Measurements from ENCODE around the gene CDH8. TPM values are rescaled to one million over a fixed set of nuclear protein-coding genes. Genes with fewer than 3 reads are reported as not detected.

Gene CDH8
- total RNA-seq, 4 donors from 2014 or later: 0.13 to 0.57 (median 0.24) TPM

- H3K4me3 ChIP-seq (ENCODE audit: low read depth, poor library complexity, severe bottlenecking): no peak overlapping the region
- TF ChIP-seq POLR2A (IDR thresholded peaks at IDR 0.05): no peak
- TF ChIP-seq CTCF (IDR thresholded peaks at IDR 0.05): no peak
- WGBS, 2 donors: 48 to 58% methylated on average over 7 of the region's 7 CpGs
- intact Hi-C loops (cut with DNase I; ENCODE audit: low total_unique reads): no loop called here
- DNase-seq (ENCODE audit: low spot score in 2 of 2): no peak
Observed at GRCh38 chr16:61968242-61969076, 67.8 kb downstream of the CDH8 start.

- TF ChIP-seq POLR2A (IDR thresholded peaks at IDR 0.05): no peak
- no peak for TF ChIP-seq CTCF (IDR thresholded peaks at IDR 0.05)
- no peak for DNase-seq (ENCODE audit: low spot score in 2 of 2)
- intact Hi-C loops (cut with DNase I; ENCODE audit: low total_unique reads): no loop called here
- WGBS, 2 donors: 55 to 67% methylated on average over 8 of the region's 8 CpGs
- H3K4me3 ChIP-seq (ENCODE audit: low read depth, poor library complexity, severe bottlenecking): no peak overlapping the region
Observed at GRCh38 chr16:61957075-61957855, 79.0 kb downstream of the CDH8 start.

GRCh38 chr16:61952841-61953240 is 83.4 kb downstream of the CDH8 start:
- TF ChIP-seq CTCF (IDR thresholded peaks at IDR 0.05) (no peak), POLR2A (IDR thresholded peaks at IDR 0.05) (no peak)
- WGBS, 2 donors: 45 to 54% methylated on average over 1 of the region's 1 CpG
- H3K4me3 ChIP-seq (ENCODE audit: low read depth, poor library complexity, severe bottlenecking): no peak overlapping the region
- intact Hi-C loops (cut with DNase I; ENCODE audit: low total_unique reads): no loop called here
- DNase-seq (ENCODE audit: low spot score in 2 of 2): no peak

DNA sequence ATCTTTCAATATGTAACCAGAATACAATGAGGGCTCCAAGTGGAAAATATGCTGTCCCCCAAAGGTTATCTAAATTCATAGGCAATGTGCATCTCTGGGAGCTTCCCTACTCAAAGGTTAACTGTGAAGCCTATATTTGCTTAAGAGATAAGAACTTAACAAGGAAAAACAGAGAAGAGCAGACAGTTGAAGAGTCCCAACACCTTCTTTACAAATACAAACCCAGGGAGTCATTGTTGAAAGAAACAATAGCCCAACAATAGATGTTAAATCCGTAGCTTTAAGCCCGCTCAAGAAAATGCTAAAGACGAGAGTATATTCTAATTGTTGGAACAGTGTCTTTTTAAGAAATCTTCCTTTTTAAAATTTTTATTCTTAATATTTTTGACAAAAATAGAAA is 87.8 kb downstream of the CDH8 start:
- intact Hi-C loops (cut with DNase I; ENCODE audit: low total_unique reads): no loop called here
- WGBS, 2 donors: 92 to 93% methylated on average over 3 of the region's 3 CpGs

GRCh38 chr16:61946019-61946418 is 90.2 kb downstream of the CDH8 start:
- intact Hi-C loops (cut with DNase I; ENCODE audit: low total_unique reads): no loop called here
- H3K4me3 ChIP-seq (ENCODE audit: low read depth, poor library complexity, severe bottlenecking): no peak overlapping the region
- DNase-seq (ENCODE audit: low spot score in 2 of 2): no peak
- TF ChIP-seq POLR2A (IDR thresholded peaks at IDR 0.05) (no peak), CTCF (IDR thresholded peaks at IDR 0.05) (no peak)

More for the DNA sequence above, 87.8 kb downstream of the CDH8 start:
- H3K4me3 ChIP-seq (ENCODE audit: low read depth, poor library complexity, severe bottlenecking): no peak overlapping the region
- no peak for DNase-seq (ENCODE audit: low spot score in 2 of 2)
- TF ChIP-seq CTCF (IDR thresholded peaks at IDR 0.05): no peak
- no peak for TF ChIP-seq POLR2A (IDR thresholded peaks at IDR 0.05)
